GM12878 (cell line): Measurements from ENCODE around the gene FAIM. TPM values are rescaled to one million over a fixed set of nuclear protein-coding genes. Genes with fewer than 3 reads are reported as not detected.

Experiments used
- ATAC-seq: fragments of 200-7000 bp; cut with Tn5 transposase; 3 replicates; pipeline ENCODE4 v1.9.1; 2020; ENCODE audit warnings: mild to moderate bottlenecking, moderate library complexity
- BruUV-seq: library from RNA; stranded (reverse); fragments of 400-500 nt; replicated peaks from 2 replicates; lab custom pipeline; 2021; lab: Mats Ljungman, UMichigan
- CTCF ChIA-PET: fragments of 300-600 bp; sonication (Branson Sonifier 250); formaldehyde crosslinking; extraction: SDS; loops from one replicate; lab custom pipeline; 2021; ENCODE audit warnings: inconsistent platforms; lab: Yijun Ruan, JAX
- POLR2A ChIA-PET: fragments of 350-600 bp; formaldehyde crosslinking; extraction: SDS; loops from one replicate; lab custom pipeline; 2021; ENCODE audit warnings: inconsistent platforms; lab: Charles Lee
- RAD21 ChIA-PET: fragments of 300-600 bp; sonication (Branson Sonifier 250); formaldehyde crosslinking; loops from one replicate; lab custom pipeline; 2023; ENCODE audit warnings: antibody characterized with exemption; ENCODE audit not compliant: unreplicated experiment; lab: Charles Lee
- SMC1A ChIA-PET: fragments of 300-600 bp; sonication (Branson Sonifier 250); formaldehyde crosslinking; loops from one replicate; lab custom pipeline; 2023; ENCODE audit not compliant: unreplicated experiment, uncharacterized antibody; lab: Charles Lee
- DNase-seq: peaks from one replicate; pipeline ENCODE4 v3.0.0-alpha.2; 2011; ENCODE audit warnings: low read depth, low spot score
- FAIRE-seq: peaks from 3 replicates; lab custom pipeline; 2011; peaks lifted over from hg19 to GRCh38; lab: Jason Lieb, UNC
- H2AFZ ChIP-seq: 2 replicates; pipeline ENCODE4 v1.6.0; 2011; ENCODE audit warnings: low read depth, low read length, control low read depth; ENCODE audit not compliant: control insufficient read depth
- H3K27ac ChIP-seq: 2 replicates; pipeline ENCODE4 v1.5.1; 2011; ENCODE audit warnings: control low read depth; ENCODE audit not compliant: control insufficient read depth, insufficient read depth
- H3K27me3 ChIP-seq, 2 experiments: replicated peaks in 1 of 2; 2 replicates each; pipeline versions ENCODE4 v1.6.0 to v1.6.1; 2011; ENCODE audit warnings: low read length in 1 of 2; ENCODE audit not compliant: control insufficient read depth in 2 of 2, insufficient read depth in 2 of 2
- H3K36me3 ChIP-seq, 2 experiments: 2 replicates each; pipeline ENCODE4 v1.5.1; 2011; ENCODE audit warnings: low read length in 1 of 2; ENCODE audit not compliant: control insufficient read depth in 2 of 2, insufficient read depth in 2 of 2
- H3K4me1 ChIP-seq: 2 replicates; pipeline ENCODE4 v1.6.1; 2011; ENCODE audit warnings: mild to moderate bottlenecking, low read length, moderate library complexity, mixed read lengths; ENCODE audit not compliant: control insufficient read depth, insufficient read depth
- H3K4me2 ChIP-seq: 2 replicates; pipeline ENCODE4 v1.6.0; 2011; ENCODE audit warnings: control low read depth; ENCODE audit not compliant: control insufficient read depth, insufficient read depth
- H3K4me3 ChIP-seq: fragments of 200-600 bp; sonication (generic); 2 replicates; pipeline ENCODE4 v1.5.1; 2016
- H3K79me2 ChIP-seq: 2 replicates; pipeline ENCODE4 v1.6.0; 2011; ENCODE audit warnings: low read length; ENCODE audit not compliant: control insufficient read depth, insufficient read depth
- H3K9ac ChIP-seq: 2 replicates; pipeline ENCODE4 v1.8.0; 2011; ENCODE audit warnings: low read length, control low read depth, mixed read lengths; ENCODE audit not compliant: control insufficient read depth, insufficient read depth
- H3K9me3 ChIP-seq: replicated peaks from 3 replicates; pipeline ENCODE4 v1.5.1; 2011; ENCODE audit warnings: mild to moderate bottlenecking, low read length; ENCODE audit not compliant: control insufficient read depth, insufficient read depth
- H4K20me1 ChIP-seq: 2 replicates; pipeline ENCODE4 v1.6.0; 2011; ENCODE audit not compliant: control insufficient read depth, insufficient read depth
- ATF7 ChIP-seq: fragments of 450-650 bp; IDR thresholded peaks from 2 replicates; pipeline ENCODE4 v1.6.1; 2016; ENCODE audit warnings: low read depth, mild to moderate bottlenecking
- BCL11A ChIP-seq: IDR thresholded peaks from 2 replicates; pipeline ENCODE4 v1.6.1; 2011; ENCODE audit warnings: low read depth, low read length
- EP300 ChIP-seq, 2 experiments: fragments of 150-350 bp in 1 of 2; IDR thresholded peaks; 2 replicates each; pipeline ENCODE4 v1.6.1; 2011 to 2012; ENCODE audit warnings: low read depth in 2 of 2, low read length in 2 of 2, borderline replicate concordance in 1 of 2, improper control_type of control experiment in 1 of 2, inconsistent platforms in 1 of 2; ENCODE audit not compliant: control insufficient read depth in 1 of 2
- NFYB ChIP-seq: IDR thresholded peaks from 2 replicates; pipeline ENCODE4 v1.6.1; 2011; ENCODE audit warnings: low read depth, mild to moderate bottlenecking, low read length, improper control_type of control experiment, moderate library complexity; ENCODE audit not compliant: insufficient read depth
- NRF1 ChIP-seq: conservative IDR thresholded peaks from 2 replicates; pipeline ENCODE4 v1.6.1; 2011; ENCODE audit warnings: mild to moderate bottlenecking, low read depth, low read length, improper control_type of control experiment
- SREBF2 ChIP-seq: IDR thresholded peaks from 2 replicates; pipeline ENCODE4 v1.6.1; 2012; ENCODE audit warnings: mild to moderate bottlenecking, low read length
- WGBS: methylation state at CpG from one replicate; pipeline ENCODE4 v1.1.6; 2016; ENCODE audit warnings: low lambda C conversion rate; ENCODE audit not compliant: insufficient replicate concordance, insufficient coverage; ENCODE audit errors: missing lambda C conversion rate; 5-methylcytosine and 5-hydroxymethylcytosine counted together
- in situ Hi-C: fragments of 300-500 bp; cut with MboI; formaldehyde crosslinking; loops from 9 replicates; pipeline ENCODE4 v1.14.3; 2018; ENCODE audit warnings: mixed read lengths
- intact Hi-C: fragments of 100-400 bp; cut with micrococcal nuclease; formaldehyde crosslinking; loops from one replicate; pipeline ENCODE4 v1.14.2; 2022; ENCODE audit not compliant: unreplicated experiment
- polyA plus RNA-seq, 11 experiments: library from polyadenylated mRNA; depleted of rRNA in 4 of 11; unstranded in 6 of 11; stranded (reverse) in 5 of 11; fragments of >200 nt; fragmentation: Nextera tagmentation in 4 of 11; fragmentation: Illumina TruSeq in 1 of 11; extraction: Ambion mirVana in 4 of 11; extraction: Trizol in 1 of 11; gene quantifications; 1 replicate in 1 of 11; 2 replicates in 10 of 11; pipeline versions ENCODE4 v1.2.1 to v1.2.3, GENCODE V29; 2011 to 2016; ENCODE audit warnings: inconsistent platforms in 2 of 11, missing spikeins in 2 of 11, low read depth in 1 of 11
- total RNA-seq, 4 experiments: library from RNA; depleted of rRNA in 3 of 4; stranded (reverse); fragments of >200 nt in 3 of 4; fragmentation: Illumina TruSeq in 1 of 4; extraction: Trizol in 1 of 4; gene quantifications; 2 replicates each; pipeline versions ENCODE4 v1.2.1 to v1.2.3, GENCODE V29; 2013 to 2021

Gene FAIM
- total and polyA plus RNA-seq, 10 of the 15 experiments (the other 5 are each of a cell fraction or from before 2014, with no cell fraction given) = 9.3 to 34.0 (median 23.5) TPM

GRCh38 chr3:138638641-138639040, 30.1 kb downstream of the FAIM start:
- Histone ChIP-seq H3K4me1 (no peaks in the 10 kb centered on the region), H3K36me3 (no peaks in the 10 kb centered on the region), H3K4me3 (no peak overlapping the region), H3K9ac (no peak overlapping the region), H3K4me2 (no peak overlapping the region), H3K79me2 (no peaks in the 10 kb centered on the region), H3K9me3 (no peaks in the 10 kb centered on the region; the same call in 2 of the 3 replicates), H2AFZ (no peak overlapping the region), H3K27me3 (no peaks in the 10 kb centered on the region), H3K27ac (no peak overlapping the region), H4K20me1 (no peaks in the 10 kb centered on the region)
- SMC1A ChIA-PET = interaction anchor here (0.9 to 1.0 kb wide), 2 partner anchors 48 to 59 kb away, joined by 3 read pairs; no protein-coding TSS in a partner anchor
- no peak for TF ChIP-seq NRF1
- no peak for TF ChIP-seq EP300 (IDR thresholded peaks at IDR 0.05; ENCODE audit: borderline replicate concordance in 1 of 2, control insufficient read depth in 1 of 2, low read depth in 2 of 2, low read length in 2 of 2)
- TF ChIP-seq ATF7 = no peak
- no peak for TF ChIP-seq SREBF2
- in situ Hi-C loops = no loop called here
- DNase-seq = no peak
- RAD21 ChIA-PET = no interaction called here
- POLR2A ChIA-PET = interaction anchor here (1.2 kb wide), 1 partner anchor 12 kb away, joined by 4 read pairs; no protein-coding TSS in a partner anchor
- intact Hi-C loops = no loop called here
- no peak for ATAC-seq
- 79% methylated on average over 2 of the region's 2 CpGs for WGBS
- CTCF ChIA-PET = no interaction called here
- BruUV-seq = no TSS peak
- FAIRE-seq = no peak

DNA sequence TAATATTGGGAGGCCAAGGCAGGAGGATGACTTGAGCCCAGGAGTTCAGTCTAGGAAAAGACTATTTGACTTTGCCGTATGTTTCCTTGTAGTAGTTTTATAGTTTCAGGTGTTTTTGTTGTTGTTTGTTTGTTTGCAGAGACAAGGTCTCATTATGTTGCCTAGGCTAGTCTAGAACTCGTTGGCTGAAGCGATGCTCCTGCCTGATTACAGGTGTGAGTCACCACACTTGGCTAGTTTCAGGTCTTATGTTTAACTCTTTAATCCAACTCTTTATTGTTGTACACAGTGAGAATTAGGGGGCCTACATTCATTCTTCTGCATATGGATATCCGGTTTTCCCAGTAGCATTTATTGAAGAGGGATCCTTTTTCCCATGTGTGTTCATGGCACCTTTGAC, 32.0 kb downstream of the FAIM start:
- intact Hi-C loops = no loop called here

More for the DNA sequence above, 32.0 kb downstream of the FAIM start:
- no peaks in the 10 kb centered on the region for H3K79me2 ChIP-seq
- no peaks in the 10 kb centered on the region for H3K27me3 ChIP-seq
- ChIA-PET SMC1A (no interaction called here), RAD21 (no interaction called here), POLR2A (no interaction called here), CTCF (no interaction called here)
- no peaks in the 10 kb centered on the region for H4K20me1 ChIP-seq
- no peak overlapping the region for H3K4me2 ChIP-seq
- H3K9ac ChIP-seq = no peak overlapping the region
- FAIRE-seq = no peak
- no TSS peak for BruUV-seq
- no peak overlapping the region for H3K27ac ChIP-seq
- no peaks in the 10 kb centered on the region for H3K4me1 ChIP-seq
- H3K9me3 ChIP-seq = no peaks in the 10 kb centered on the region; the same call in 1 of the 3 replicates
- DNase-seq = no peak
- H3K4me3 ChIP-seq = no peak overlapping the region
- in situ Hi-C loops = no loop called here
- TF ChIP-seq BCL11A (no peak), NFYB (no peak)
- WGBS = 97% methylated on average over 4 of the region's 4 CpGs
- H3K36me3 ChIP-seq = no peaks in the 10 kb centered on the region
- H2AFZ ChIP-seq = no peak overlapping the region
- ATAC-seq = no peak
